Fibroblast of lung (primary cell): ENCODE data around the gene MYO3B. TPM values are rescaled to one million over a fixed set of nuclear protein-coding genes. Genes with fewer than 3 reads are reported as not detected.

Experiments used
- DNase-seq, 2 donors: peaks; one replicate each; pipeline versions ENCODE4 v3.0.0 to v3.0.0-alpha.2; 2010; ENCODE audit warnings: low read depth in 2 of 2
- H2AFZ ChIP-seq: 2 replicates; pipeline ENCODE4 v1.5.1; 2012; ENCODE audit warnings: low read length, control low read depth, inconsistent platforms
- H3K27ac ChIP-seq: 2 replicates; pipeline ENCODE4 v1.5.1; 2011; ENCODE audit warnings: low read length, control low read depth; ENCODE audit not compliant: insufficient read depth
- H3K27me3 ChIP-seq: 2 replicates; pipeline ENCODE4 v1.5.1; 2011; ENCODE audit warnings: mild to moderate bottlenecking, low read length; ENCODE audit not compliant: control insufficient read depth, insufficient read depth
- H3K36me3 ChIP-seq: 2 replicates; pipeline ENCODE4 v1.5.1; 2011; ENCODE audit warnings: low read length; ENCODE audit not compliant: control insufficient read depth, insufficient read depth
- H3K4me1 ChIP-seq: 2 replicates; pipeline ENCODE4 v1.5.1; 2011; ENCODE audit warnings: low read length; ENCODE audit not compliant: control insufficient read depth, insufficient read depth; ENCODE audit errors: extremely low read depth
- H3K4me2 ChIP-seq: 2 replicates; pipeline ENCODE4 v1.5.1; 2011; ENCODE audit warnings: low read length, control low read depth; ENCODE audit not compliant: insufficient read depth; ENCODE audit errors: extremely low read depth
- H3K4me3 ChIP-seq, 4 experiments: fragments of 200-600 bp in 1 of 4; sonication (generic) in 1 of 4; replicated peaks in 1 of 4; 2 replicates each; pipeline ENCODE4 v1.5.1; 2011 to 2016; ENCODE audit warnings: low read length in 4 of 4, low read depth in 3 of 4, mild to moderate bottlenecking in 3 of 4, control low read depth in 2 of 4, inconsistent platforms in 1 of 4, mixed read lengths in 1 of 4; ENCODE audit not compliant: insufficient read depth in 1 of 4; ENCODE audit errors: control extremely low read depth in 1 of 4
- H3K79me2 ChIP-seq: 2 replicates; pipeline ENCODE4 v1.5.1; 2012; ENCODE audit warnings: mild to moderate bottlenecking, low read length, inconsistent platforms; ENCODE audit not compliant: control insufficient read depth, insufficient read depth
- H3K9ac ChIP-seq: 2 replicates; pipeline ENCODE4 v1.5.1; 2011; ENCODE audit warnings: mild to moderate bottlenecking, low read length, control low read depth; ENCODE audit not compliant: insufficient read depth
- H3K9me3 ChIP-seq: 2 replicates; pipeline ENCODE4 v1.5.1; 2012; ENCODE audit warnings: low read depth, low read length; ENCODE audit not compliant: control insufficient read depth, insufficient read depth
- H4K20me1 ChIP-seq: 2 replicates; pipeline ENCODE4 v1.5.1; 2011; ENCODE audit warnings: low read length; ENCODE audit not compliant: control insufficient read depth, insufficient read depth; ENCODE audit errors: extremely low read depth
- CTCF ChIP-seq, 2 donors: IDR thresholded peaks in 1 of 2; conservative IDR thresholded peaks in 1 of 2; 1 replicate in 1 of 2; 2 replicates in 1 of 2; pipeline ENCODE4 v1.5.1; 2011 to 2012; ENCODE audit warnings: low read length in 2 of 2, control low read depth in 1 of 2, inconsistent platforms in 1 of 2, low read depth in 1 of 2, mild to moderate bottlenecking in 1 of 2
- EZH2 ChIP-seq: IDR thresholded peaks from 2 replicates; pipeline ENCODE4 v1.5.1; 2012; ENCODE audit warnings: low read length, control low read depth, mild to moderate bottlenecking; ENCODE audit errors: missing control alignments
- polyA plus RNA-seq, 2 donors: library from polyadenylated mRNA; depleted of rRNA in 1 of 2; stranded (reverse) in 1 of 2; unstranded in 1 of 2; fragments of >200 nt; gene quantifications; 2 replicates each; pipeline ENCODE4 v1.2.1, GENCODE V29; 2011 to 2012; ENCODE audit warnings: missing spikeins in 1 of 2
- total RNA-seq: library from RNA; depleted of rRNA; stranded (reverse); fragments of >200 nt; gene quantifications from 2 replicates; pipeline ENCODE4 v1.2.1, GENCODE V29; 2014

Gene MYO3B
- total and polyA plus RNA-seq, 2 donors (not counting 1 experiment from before 2014, with no cell fraction given): 0.06 to 0.50 TPM

- no peaks in the 10 kb centered on the region for H3K9me3 ChIP-seq
- H3K79me2 ChIP-seq: no peaks in the 10 kb centered on the region
- H2AFZ ChIP-seq: no peak overlapping the region
- peak in 1 of 2 donors; percentile 23 for DNase-seq
- peaks cover 3% of the 10 kb centered on the region for H3K4me1 ChIP-seq
- peak overlapping the region; percentile 10 for H3K27ac ChIP-seq
- no peaks in the 10 kb centered on the region for H4K20me1 ChIP-seq
- no peak overlapping the region for H3K9ac ChIP-seq
- TF ChIP-seq EZH2 (no peak), CTCF (conservative IDR thresholded peaks at IDR 0.05 in 1 of 2, IDR thresholded peaks at IDR 0.05 in 1 of 2; ENCODE audit: low read depth in 1 of 2, low read length in 2 of 2) (no peak)
- H3K36me3 ChIP-seq: no peaks in the 10 kb centered on the region
- H3K4me3 ChIP-seq: no peak overlapping the region
- H3K4me2 ChIP-seq: no peak overlapping the region
- no peaks in the 10 kb centered on the region for H3K27me3 ChIP-seq
Observed at GRCh38 chr2:170218456-170218855, 40.5 kb downstream of the MYO3B start.

GRCh38 chr2:170218931-170219330 lies 41.0 kb downstream of the MYO3B start:
- no peak for DNase-seq
- Histone ChIP-seq H3K27me3 (no peaks in the 10 kb centered on the region), H3K9ac (no peak overlapping the region), H3K4me1 (peaks cover 3% of the 10 kb centered on the region), H3K79me2 (no peaks in the 10 kb centered on the region), H3K9me3 (no peaks in the 10 kb centered on the region), H3K36me3 (no peaks in the 10 kb centered on the region), H2AFZ (no peak overlapping the region), H3K4me2 (no peak overlapping the region), H3K27ac (no peak overlapping the region), H3K4me3 (no peak overlapping the region), H4K20me1 (no peaks in the 10 kb centered on the region)
- TF ChIP-seq CTCF (conservative IDR thresholded peaks at IDR 0.05 in 1 of 2, IDR thresholded peaks at IDR 0.05 in 1 of 2; ENCODE audit: low read depth in 1 of 2, low read length in 2 of 2) (no peak), EZH2 (no peak)

- Histone ChIP-seq H3K27ac (peak overlapping the region; percentile 70), H4K20me1 (no peaks in the 10 kb centered on the region), H3K4me2 (peak overlapping the region; percentile 61), H3K9me3 (no peaks in the 10 kb centered on the region), H3K27me3 (no peaks in the 10 kb centered on the region), H3K9ac (no peak overlapping the region), H3K4me1 (peaks cover 3% of the 10 kb centered on the region), H3K79me2 (no peaks in the 10 kb centered on the region), H2AFZ (peak overlapping the region; percentile 25), H3K36me3 (no peaks in the 10 kb centered on the region), H3K4me3 (peak overlapping the region in 2 of 4 experiments; percentile 3 to 35)
- no peak for TF ChIP-seq EZH2
- no peak for TF ChIP-seq CTCF (conservative IDR thresholded peaks at IDR 0.05 in 1 of 2, IDR thresholded peaks at IDR 0.05 in 1 of 2; ENCODE audit: low read depth in 1 of 2, low read length in 2 of 2)
- peak; percentile 52 to 68 for DNase-seq
Observed at GRCh38 chr2:170221317-170222288, 43.7 kb downstream of the MYO3B start.
